PFSK-1 (cell line): ENCODE measurements around the gene SHC4.

Source experiments
- POLR2AphosphoS5 ChIP-seq: IDR thresholded peaks from 2 replicates; pipeline ENCODE4 v1.6.1; 2012; ENCODE audit warnings: low read depth, mild to moderate bottlenecking, control low read depth, low read length, moderate library complexity
- TAF1 ChIP-seq: IDR thresholded peaks from 2 replicates; pipeline ENCODE4 v1.6.1; 2012; ENCODE audit warnings: low read length, control low read depth, borderline replicate concordance; ENCODE audit not compliant: insufficient read depth

DNA sequence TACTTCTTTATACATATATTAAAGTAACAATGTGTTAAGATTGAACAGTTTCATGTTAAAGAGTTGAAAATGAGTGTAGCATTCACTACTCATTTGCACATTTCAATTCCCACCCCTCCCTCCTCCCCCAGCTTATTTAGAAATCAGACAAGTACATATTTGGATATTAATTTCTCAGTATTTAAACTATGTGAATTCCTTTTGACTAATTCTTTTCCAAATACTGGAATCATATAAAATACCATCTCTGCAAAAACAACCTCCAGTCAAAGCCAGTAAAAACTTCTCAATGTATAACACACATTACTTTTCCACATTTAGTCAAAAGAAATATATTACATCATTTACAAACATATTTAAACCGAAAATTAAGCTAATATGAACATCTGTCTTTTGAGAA, 25.5 kb upstream of the SHC4 start:
- TF ChIP-seq POLR2AphosphoS5 (no peak), TAF1 (no peak)
